Measurements from ENCODE around the gene RHEB. TPM values are rescaled to one million over a fixed set of nuclear protein-coding genes. Genes with fewer than 3 reads are reported as not detected.

Gene RHEB
- polyA plus RNA-seq, 1 of the 3 experiments (the other 2 are of a cell fraction) = 87.3 TPM

- Histone ChIP-seq H3K27me3 (ENCODE audit: insufficient read depth) (no peaks in the 10 kb centered on the region), H3K9me3 (no peaks in the 10 kb centered on the region), H3K9ac (no peak overlapping the region), H3K4me3 (ENCODE audit: low read depth in 2 of 2, low read length in 1 of 2) (no peak overlapping the region), H3K4me1 (ENCODE audit: control insufficient read depth in 1 of 2, insufficient read depth in 2 of 2, low read depth in 1 of 2, low read length in 1 of 2) (peaks cover 3 to 11% of the 10 kb centered on the region in 2 experiments; a peak in 2 of 4 replicates), H3K36me3 (replicated peaks in 1 of 2; ENCODE audit: control insufficient read depth in 1 of 2, insufficient read depth in 2 of 2, low read length in 1 of 2) (no peaks in the 10 kb centered on the region), H3K4me2 (no peak overlapping the region), H3F3A (replicated peaks; ENCODE audit: insufficient read depth) (no peaks in the 10 kb centered on the region), H3K9me2 (no peaks in the 10 kb centered on the region), H4K20me1 (ENCODE audit: insufficient read depth) (peaks cover 87% of the 10 kb centered on the region), H3K27ac (ENCODE audit: low read depth in 2 of 2, low read length in 1 of 2) (no peak overlapping the region), H2AFZ (ENCODE audit: low read depth) (no peak overlapping the region), H3K79me2 (ENCODE audit: insufficient read depth) (peaks cover 91% of the 10 kb centered on the region)
- DNase-seq = no peak
- CTCF ChIA-PET = interaction anchor here (0.7 to 1.2 kb wide), 3 partner anchors 12 to 245 kb away, joined by 3 read pairs; no protein-coding TSS in a partner anchor
- no peak for TF ChIP-seq IRF3 (IDR thresholded peaks at IDR 0.05; ENCODE audit: low read depth, low read length)
- TF ChIP-seq FOSL2 (IDR thresholded peaks at IDR 0.05; ENCODE audit: borderline replicate concordance, low read depth) = no peak
- no peak for TF ChIP-seq USF1 (IDR thresholded peaks at IDR 0.05; ENCODE audit: borderline replicate concordance, low read depth)
- no peak for TF ChIP-seq RXRA (IDR thresholded peaks at IDR 0.05; ENCODE audit: borderline replicate concordance, low read depth)
- TF ChIP-seq EP300 (IDR thresholded peaks at IDR 0.05; ENCODE audit: borderline replicate concordance in 1 of 2, low read depth in 1 of 2, low read length in 1 of 2) = no peak
- POLR2A ChIA-PET = no interaction called here
Measured at GRCh38 chr7:151515276-151515565, 4.5 kb downstream of the RHEB start.

- DNase-seq = no peak
- no peak overlapping the region for H3K4me2 ChIP-seq
- H3K27me3 ChIP-seq (ENCODE audit: insufficient read depth) = no peaks in the 10 kb centered on the region
- no peak overlapping the region for H3K27ac ChIP-seq (ENCODE audit: low read depth in 2 of 2, low read length in 1 of 2)
- no peak for TF ChIP-seq MEF2A (IDR thresholded peaks at IDR 0.05; ENCODE audit: borderline replicate concordance, low read depth)
- TF ChIP-seq PBX3 (IDR thresholded peaks at IDR 0.05) = no peak
- no peak for TF ChIP-seq CTCF (IDR thresholded peaks at IDR 0.05)
- TF ChIP-seq RFX5 (IDR thresholded peaks at IDR 0.05; ENCODE audit: low read length) = no peak
- TF ChIP-seq ZBTB33 (IDR thresholded peaks at IDR 0.05; ENCODE audit: borderline replicate concordance, low read depth) = no peak
- no peak for TF ChIP-seq RAD21 (IDR thresholded peaks at IDR 0.05; ENCODE audit: low read length)
- TF ChIP-seq FOSL2 (IDR thresholded peaks at IDR 0.05; ENCODE audit: borderline replicate concordance, low read depth) = no peak
- TF ChIP-seq USF2 (IDR thresholded peaks at IDR 0.05; ENCODE audit: borderline replicate concordance, low read depth, low read length) = no peak
- no peak for TF ChIP-seq MAX (IDR thresholded peaks at IDR 0.05; ENCODE audit: low read depth)
- no peak for TF ChIP-seq SMC3 (IDR thresholded peaks at IDR 0.05; ENCODE audit: low read depth, low read length)
- no peak for TF ChIP-seq GATA2 (CRISPR knock-in tag; IDR thresholded peaks at IDR 0.05)
- TF ChIP-seq IRF3 (IDR thresholded peaks at IDR 0.05; ENCODE audit: low read depth, low read length) = no peak
- TF ChIP-seq EP300 (IDR thresholded peaks at IDR 0.05; ENCODE audit: borderline replicate concordance in 1 of 2, low read depth in 1 of 2, low read length in 1 of 2) = no peak
- no peaks in the 10 kb centered on the region for H3F3A ChIP-seq (replicated peaks; ENCODE audit: insufficient read depth)
- H3K9me3 ChIP-seq = no peaks in the 10 kb centered on the region
- no peak overlapping the region for H2AFZ ChIP-seq (ENCODE audit: low read depth)
- ChIA-PET CTCF (interaction anchor here (1.1 kb wide), 1 partner anchor 199 kb away, joined by 3 read pairs; no protein-coding TSS in a partner anchor), POLR2A (no interaction called here)
- H3K79me2 ChIP-seq (ENCODE audit: insufficient read depth) = peaks cover 97% of the 10 kb centered on the region
- no peaks in the 10 kb centered on the region for H3K9me2 ChIP-seq
- H3K4me3 ChIP-seq (ENCODE audit: low read depth in 2 of 2, low read length in 1 of 2) = no peak overlapping the region
- no peaks in the 10 kb centered on the region for H3K36me3 ChIP-seq (replicated peaks in 1 of 2; ENCODE audit: control insufficient read depth in 1 of 2, insufficient read depth in 2 of 2, low read length in 1 of 2)
- peaks cover 93% of the 10 kb centered on the region for H4K20me1 ChIP-seq (ENCODE audit: insufficient read depth)
- no peak overlapping the region for H3K9ac ChIP-seq
- H3K4me1 ChIP-seq (ENCODE audit: control insufficient read depth in 1 of 2, insufficient read depth in 2 of 2, low read depth in 1 of 2, low read length in 1 of 2) = peaks cover 3 to 10% of the 10 kb centered on the region in 2 experiments; a peak in 2 of 4 replicates
- WGBS (ENCODE audit: low lambda C conversion rate) = 95% methylated on average over 6 of the region's 6 CpGs
Measured at GRCh38 chr7:151514461-151515275, 5.0 kb downstream of the RHEB start.
